Measurements from ENCODE around the gene KLF2. TPM values are rescaled to one million over a fixed set of nuclear protein-coding genes. Genes with fewer than 3 reads are reported as not detected.

Gene KLF2
- total RNA-seq, 1 donor from 2014 or later, result under 0.01 TPM

GRCh38 chr19:16363852-16364230 is 39.2 kb downstream of the KLF2 start:
- Histone ChIP-seq H3K27me3 (ENCODE audit: control insufficient read depth, insufficient read depth, low read length) (no peaks in the 10 kb centered on the region), H3K4me3 (ENCODE audit: low read depth, low read length) (no peak overlapping the region), H3K36me3 (ENCODE audit: control insufficient read depth, insufficient read depth, low read length) (no peaks in the 10 kb centered on the region)
- FAIRE-seq (no peak), DNase-seq (ENCODE audit: low read depth) (no peak)
- no peak for TF ChIP-seq CTCF (IDR thresholded peaks at IDR 0.05; ENCODE audit: insufficient read depth, low read length, severe bottlenecking)

- FAIRE-seq, result no peak
- H3K36me3 ChIP-seq (ENCODE audit: control insufficient read depth, insufficient read depth, low read length), result no peaks in the 10 kb centered on the region
- DNase-seq (ENCODE audit: low read depth), result no peak
Measured at GRCh38 chr19:16364231-16364865, 39.7 kb downstream of the KLF2 start.

GRCh38 chr19:16365300-16365996 is 40.8 kb downstream of the KLF2 start:
- FAIRE-seq (no peak), DNase-seq (ENCODE audit: low read depth) (no peak)
- no peaks in the 10 kb centered on the region for H3K36me3 ChIP-seq (ENCODE audit: control insufficient read depth, insufficient read depth, low read length)
- no peak overlapping the region for H3K4me3 ChIP-seq (ENCODE audit: low read depth, low read length)
- peaks cover 4% of the 10 kb centered on the region for H3K27me3 ChIP-seq (ENCODE audit: control insufficient read depth, insufficient read depth, low read length)
- TF ChIP-seq CTCF (IDR thresholded peaks at IDR 0.05; ENCODE audit: insufficient read depth, low read length, severe bottlenecking), result no peak

More at GRCh38 chr19:16364231-16364865, 39.7 kb downstream of the KLF2 start:
- TF ChIP-seq CTCF (IDR thresholded peaks at IDR 0.05; ENCODE audit: insufficient read depth, low read length, severe bottlenecking), result no peak
- H3K4me3 ChIP-seq (ENCODE audit: low read depth, low read length), result no peak overlapping the region
- no peaks in the 10 kb centered on the region for H3K27me3 ChIP-seq (ENCODE audit: control insufficient read depth, insufficient read depth, low read length)

GRCh38 chr19:16366056-16366432 is 41.4 kb downstream of the KLF2 start:
- H3K27me3 ChIP-seq (ENCODE audit: control insufficient read depth, insufficient read depth, low read length), result peaks cover 4% of the 10 kb centered on the region
- H3K36me3 ChIP-seq (ENCODE audit: control insufficient read depth, insufficient read depth, low read length), result no peaks in the 10 kb centered on the region
- TF ChIP-seq CTCF (IDR thresholded peaks at IDR 0.05; ENCODE audit: insufficient read depth, low read length, severe bottlenecking), result no peak
- H3K4me3 ChIP-seq (ENCODE audit: low read depth, low read length), result no peak overlapping the region
- FAIRE-seq (no peak), DNase-seq (ENCODE audit: low read depth) (no peak)

- FAIRE-seq (no peak), DNase-seq (ENCODE audit: low read depth) (no peak)
- TF ChIP-seq CTCF (IDR thresholded peaks at IDR 0.05; ENCODE audit: insufficient read depth, low read length, severe bottlenecking), result no peak
- H3K27me3 ChIP-seq (ENCODE audit: control insufficient read depth, insufficient read depth, low read length), result peaks cover 4% of the 10 kb centered on the region
- H3K4me3 ChIP-seq (ENCODE audit: low read depth, low read length), result no peak overlapping the region
- H3K36me3 ChIP-seq (ENCODE audit: control insufficient read depth, insufficient read depth, low read length), result no peaks in the 10 kb centered on the region
Measured at GRCh38 chr19:16366433-16367260, 42.0 kb downstream of the KLF2 start.

Measured in bronchial epithelial cell (primary cell).